NCI-H226 (cell line): ENCODE measurements around the gene MAPK1IP1L.

Experiments used
- DNase-seq: peaks from one replicate; pipeline ENCODE4 v3.0.0-alpha.2; 2015

Gene MAPK1IP1L

GRCh38 chr14:55098561-55098898 is 47.1 kb downstream of the MAPK1IP1L start:
- DNase-seq, result no peak

- no peak for DNase-seq
Observed at GRCh38 chr14:55099756-55100155, 48.3 kb downstream of the MAPK1IP1L start.

GRCh38 chr14:55101698-55102097 is 50.3 kb downstream of the MAPK1IP1L start:
- DNase-seq, result no peak

GRCh38 chr14:55102141-55102621 is 50.7 kb downstream of the MAPK1IP1L start:
- DNase-seq, result peak; percentile 40

- DNase-seq, result peak; percentile 93
Observed at GRCh38 chr14:55103005-55103640, 51.7 kb downstream of the MAPK1IP1L start.

- DNase-seq, result no peak
Observed at GRCh38 chr14:55103971-55104954, 52.8 kb downstream of the MAPK1IP1L start.

- no peak for DNase-seq
Observed at GRCh38 chr14:55105991-55106390, 54.5 kb downstream of the MAPK1IP1L start.

- peak; percentile 77 for DNase-seq
Observed at GRCh38 chr14:55107766-55108554, 56.5 kb downstream of the MAPK1IP1L start.

- DNase-seq, result no peak
Observed at GRCh38 chr14:55109836-55110235, 58.4 kb downstream of the MAPK1IP1L start.

GRCh38 chr14:55111122-55111708 is 59.8 kb downstream of the MAPK1IP1L start:
- DNase-seq, result no peak

- DNase-seq, result no peak
Observed at GRCh38 chr14:55114720-55115119, 63.3 kb downstream of the MAPK1IP1L start.

- no peak for DNase-seq
Observed at GRCh38 chr14:55115460-55115859, 64.0 kb downstream of the MAPK1IP1L start.

- no peak for DNase-seq
Observed at GRCh38 chr14:55115861-55116245, 64.4 kb downstream of the MAPK1IP1L start.

GRCh38 chr14:55116246-55117030 is 65.0 kb downstream of the MAPK1IP1L start:
- no peak for DNase-seq

GRCh38 chr14:55117803-55118441 is 66.5 kb downstream of the MAPK1IP1L start:
- no peak for DNase-seq

GRCh38 chr14:55118761-55119160 is 67.3 kb downstream of the MAPK1IP1L start:
- DNase-seq, result no peak
